GM21515 (cell line): ENCODE results near the gene AGAP1.

ENCODE experiments used
- ATAC-seq: cut with Tn5 transposase; IDR thresholded peaks from one replicate; pipeline ENCODE4 v1.9.1; 2021; ENCODE audit not compliant: unreplicated experiment

The AGAP1 gene

GRCh38 chr2:235626658-235627057 is 132.8 kb downstream of the AGAP1 start:
- no peak for ATAC-seq

GRCh38 chr2:235627682-235628081 is 133.8 kb downstream of the AGAP1 start:
- no peak for ATAC-seq

GRCh38 chr2:235630718-235631296 is 137.0 kb downstream of the AGAP1 start:
- ATAC-seq: no peak

DNA sequence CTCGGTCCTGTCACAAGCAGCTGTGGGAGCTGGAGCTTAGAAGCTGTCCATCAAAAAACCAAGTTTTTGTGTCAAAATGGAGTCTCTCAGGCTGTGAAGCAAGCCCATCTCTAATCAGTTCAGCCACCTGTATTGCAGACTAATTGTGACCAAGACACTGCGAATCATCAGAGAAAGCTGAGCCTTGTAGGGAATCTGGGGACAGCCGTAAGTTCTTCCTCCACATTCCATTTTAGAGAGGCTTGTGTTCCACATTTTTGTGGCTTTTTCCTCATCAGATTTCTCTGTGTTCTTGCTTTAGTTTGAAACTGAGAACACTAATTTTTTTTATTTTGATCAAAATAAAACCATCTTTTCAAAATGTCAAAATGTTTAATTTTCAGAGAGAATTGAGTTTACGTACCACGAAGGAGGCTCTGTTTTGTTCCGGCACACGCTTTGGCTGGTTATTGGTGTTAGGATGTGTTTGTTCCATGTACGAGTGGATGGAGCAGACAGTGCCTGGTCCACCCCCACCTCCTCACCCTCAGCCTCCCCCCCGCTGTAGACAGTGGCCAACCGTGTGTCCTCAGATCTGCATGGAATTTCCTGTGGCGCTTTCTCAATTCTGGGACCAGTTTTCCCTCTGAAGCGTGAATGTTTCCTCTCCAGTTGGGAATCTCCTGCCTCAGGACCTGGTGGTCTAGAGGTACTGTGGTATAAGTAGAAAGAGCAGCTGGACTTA is 140.8 kb downstream of the AGAP1 start:
- no peak for ATAC-seq

- ATAC-seq: no peak
Observed at GRCh38 chr2:235636546-235636945, 142.7 kb downstream of the AGAP1 start.

DNA sequence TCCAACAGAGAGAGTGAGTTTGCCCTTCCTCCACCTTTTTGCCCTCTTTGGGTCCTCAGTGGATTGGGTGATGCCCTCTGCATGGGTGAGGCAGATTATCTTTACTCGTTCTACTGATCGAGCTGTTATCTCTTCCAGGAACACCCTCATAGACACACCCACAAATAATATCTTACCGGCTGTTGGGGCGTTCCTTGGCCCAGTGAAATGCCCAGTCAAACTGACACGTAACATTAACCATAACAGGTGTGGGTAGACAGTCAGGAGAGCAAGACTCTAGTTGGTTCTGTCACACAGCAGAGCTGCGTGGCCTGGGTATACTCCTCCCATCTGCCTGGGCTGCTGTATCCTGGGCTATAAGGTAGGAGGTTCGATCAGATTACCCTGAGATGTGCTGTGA is 144.1 kb downstream of the AGAP1 start:
- ATAC-seq: no peak

GRCh38 chr2:235638541-235639427 is 144.9 kb downstream of the AGAP1 start:
- ATAC-seq: no peak

DNA sequence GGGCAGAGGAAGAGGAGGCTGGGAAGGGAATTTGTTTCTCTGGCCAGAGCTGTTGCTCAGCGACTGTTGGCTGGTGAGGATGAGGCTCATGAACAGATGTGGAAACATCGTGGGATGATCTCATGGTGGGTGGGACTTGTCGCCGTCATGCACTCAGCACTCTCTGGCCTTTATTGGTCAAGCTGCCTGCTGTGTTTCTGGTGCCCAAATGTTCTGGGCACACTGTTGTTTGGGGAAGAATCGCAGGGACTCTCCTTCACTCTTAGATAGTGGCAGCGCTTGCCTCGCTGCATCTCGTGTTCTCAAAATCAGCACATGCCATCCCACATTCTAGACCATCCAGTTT is 145.6 kb downstream of the AGAP1 start:
- ATAC-seq: no peak

DNA sequence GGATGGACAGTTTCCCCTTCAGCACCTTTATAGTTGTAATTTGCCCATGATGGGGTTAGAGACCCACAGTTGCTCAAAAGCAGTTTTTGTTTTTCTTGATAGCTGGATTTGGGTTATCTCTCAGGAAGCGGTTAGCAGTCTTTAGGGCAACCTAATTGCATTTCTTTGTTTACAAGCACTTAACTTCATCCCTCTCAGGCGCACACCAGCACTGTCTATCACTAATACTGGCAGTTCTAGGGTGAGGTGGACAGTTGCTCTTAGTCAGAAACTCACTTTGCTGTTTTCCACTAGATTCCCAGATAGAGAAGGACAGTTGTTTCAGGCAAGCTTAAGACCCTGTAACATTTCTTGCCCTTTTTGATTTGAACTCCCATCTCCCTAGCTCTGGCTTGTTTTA is 146.0 kb downstream of the AGAP1 start:
- ATAC-seq: no peak

- ATAC-seq: no peak
Observed at GRCh38 chr2:235640377-235640776, 146.5 kb downstream of the AGAP1 start.

DNA sequence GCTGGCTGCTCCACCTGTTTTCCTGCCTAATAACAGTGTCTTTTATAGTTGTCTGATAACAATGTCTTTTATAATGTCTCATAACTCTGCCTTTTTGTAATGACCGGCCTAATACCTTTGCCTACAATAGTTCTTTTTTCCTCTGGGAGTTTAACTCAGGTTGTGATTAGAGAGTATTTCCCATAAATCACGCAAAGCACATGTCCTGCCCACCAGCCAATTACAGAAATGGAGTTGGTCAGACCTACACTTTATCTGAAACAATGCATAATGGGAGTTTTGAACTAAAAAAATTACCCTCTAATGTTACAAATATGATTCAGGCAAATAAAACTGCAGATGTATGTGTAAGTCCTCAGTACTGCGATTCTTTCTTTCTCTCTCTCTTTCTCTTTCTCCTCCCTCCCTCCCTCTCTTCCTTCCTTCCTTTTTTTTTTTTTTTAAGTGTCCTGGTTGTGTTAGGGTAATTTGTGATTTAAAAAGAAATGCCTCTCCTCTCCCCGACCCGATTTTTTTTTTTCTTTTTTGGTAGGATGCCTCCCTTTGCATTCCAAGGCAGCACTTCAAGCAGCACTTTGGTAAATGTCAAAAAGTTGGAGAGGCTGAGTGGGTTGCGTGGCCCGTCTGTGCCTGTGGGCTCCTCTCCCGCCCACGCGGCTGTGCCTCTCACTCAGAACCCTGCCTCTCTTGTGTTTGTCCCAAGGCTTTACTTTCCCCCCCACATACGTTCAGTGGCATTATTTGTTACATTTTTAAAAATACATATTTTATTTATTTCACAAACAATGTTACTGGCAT is 147.3 kb downstream of the AGAP1 start:
- ATAC-seq: no peak

DNA sequence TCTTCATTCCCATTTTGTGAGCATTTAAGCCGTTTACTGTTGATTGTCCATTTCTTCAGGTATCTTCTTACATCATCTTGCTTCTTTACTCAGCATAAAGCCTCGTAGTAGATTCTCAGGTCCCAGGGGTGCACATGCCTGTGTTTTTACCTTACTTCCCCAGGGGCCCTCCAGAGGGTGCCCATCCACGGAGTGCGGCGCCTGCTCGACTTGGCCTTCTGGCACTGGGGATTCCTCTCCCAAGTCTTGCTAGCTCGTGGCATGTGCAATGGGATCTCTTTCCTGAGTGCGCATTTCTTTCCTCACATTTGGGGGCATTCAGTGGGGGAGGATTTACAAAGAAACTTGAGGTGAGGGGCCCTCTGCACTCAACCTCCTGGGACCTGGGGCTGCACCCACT is 148.1 kb downstream of the AGAP1 start:
- ATAC-seq: no peak

DNA sequence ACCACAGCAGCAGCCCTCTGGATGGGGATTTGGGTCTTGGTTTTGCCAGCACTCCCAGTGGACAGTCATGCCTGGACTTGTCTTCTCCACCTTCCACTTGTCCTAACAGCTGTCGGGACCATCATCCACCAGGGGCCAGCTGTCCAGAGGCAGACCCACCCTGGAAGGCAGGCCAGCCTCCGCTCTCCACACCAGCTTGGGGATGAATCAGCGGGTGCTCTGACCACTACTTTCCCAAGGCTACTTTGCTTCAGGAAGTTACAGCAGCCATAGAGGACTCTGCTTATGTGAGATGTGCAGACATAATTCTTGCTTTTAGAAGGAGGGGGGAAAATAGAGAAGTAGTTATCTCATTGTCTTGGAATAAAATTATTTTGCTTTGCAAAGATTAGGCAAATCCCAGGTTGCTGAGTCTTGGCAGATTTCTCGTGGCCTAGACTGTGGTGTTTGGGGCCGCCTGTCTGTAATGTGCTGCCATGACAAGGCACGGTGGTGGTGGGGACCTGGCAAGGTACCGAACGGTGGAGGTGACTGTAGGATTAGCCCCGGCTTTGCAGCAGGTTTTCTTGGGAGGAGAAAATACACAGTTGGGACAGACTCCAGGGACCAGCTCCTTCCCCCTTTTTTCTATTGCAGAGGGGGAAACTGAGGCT is 148.7 kb downstream of the AGAP1 start:
- ATAC-seq: no peak

- no peak for ATAC-seq
Observed at GRCh38 chr2:235643680-235644511, 150.1 kb downstream of the AGAP1 start.

DNA sequence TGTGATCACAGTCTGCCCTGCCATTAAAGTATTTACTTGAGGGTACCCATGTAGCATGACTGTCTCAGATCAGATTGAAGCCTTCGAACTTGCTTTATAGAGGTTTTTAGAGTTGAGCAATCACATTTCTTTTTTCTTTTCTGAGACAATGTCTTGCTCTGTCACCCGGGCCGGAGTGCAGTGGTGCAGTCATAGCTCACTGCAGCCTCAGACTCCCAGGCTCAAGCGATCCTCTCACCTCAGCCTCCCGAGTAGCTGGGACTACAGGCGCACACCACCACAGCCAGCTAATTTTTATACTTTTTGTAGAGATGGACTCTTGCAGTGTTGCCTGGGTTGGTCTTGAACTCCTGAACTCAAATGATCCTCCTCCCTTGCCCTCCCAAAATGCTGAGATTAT is 153.4 kb downstream of the AGAP1 start:
- no peak for ATAC-seq

GRCh38 chr2:235647877-235648276 is 154.0 kb downstream of the AGAP1 start:
- ATAC-seq: no peak

DNA sequence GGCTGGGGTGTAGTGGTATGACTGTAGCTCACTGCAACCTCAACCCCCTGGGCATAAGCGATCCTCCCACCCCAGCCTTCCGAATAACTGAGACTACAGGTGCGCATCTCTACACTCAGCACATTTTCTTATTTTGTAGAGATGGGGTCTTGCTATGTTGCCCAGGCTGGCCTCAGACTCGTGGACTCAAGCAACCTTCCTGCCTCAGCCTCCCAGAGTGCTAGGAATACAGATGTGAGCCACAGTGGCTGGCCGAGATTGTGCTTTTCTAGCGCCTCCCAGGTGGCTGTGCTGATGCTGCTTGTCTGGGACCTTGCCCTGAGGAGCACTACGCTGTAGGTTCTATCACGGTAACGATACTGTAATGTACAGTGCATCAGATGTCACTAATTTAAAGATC is 155.6 kb downstream of the AGAP1 start:
- ATAC-seq: no peak

GRCh38 chr2:235651643-235652042 is 157.8 kb downstream of the AGAP1 start:
- no peak for ATAC-seq

DNA sequence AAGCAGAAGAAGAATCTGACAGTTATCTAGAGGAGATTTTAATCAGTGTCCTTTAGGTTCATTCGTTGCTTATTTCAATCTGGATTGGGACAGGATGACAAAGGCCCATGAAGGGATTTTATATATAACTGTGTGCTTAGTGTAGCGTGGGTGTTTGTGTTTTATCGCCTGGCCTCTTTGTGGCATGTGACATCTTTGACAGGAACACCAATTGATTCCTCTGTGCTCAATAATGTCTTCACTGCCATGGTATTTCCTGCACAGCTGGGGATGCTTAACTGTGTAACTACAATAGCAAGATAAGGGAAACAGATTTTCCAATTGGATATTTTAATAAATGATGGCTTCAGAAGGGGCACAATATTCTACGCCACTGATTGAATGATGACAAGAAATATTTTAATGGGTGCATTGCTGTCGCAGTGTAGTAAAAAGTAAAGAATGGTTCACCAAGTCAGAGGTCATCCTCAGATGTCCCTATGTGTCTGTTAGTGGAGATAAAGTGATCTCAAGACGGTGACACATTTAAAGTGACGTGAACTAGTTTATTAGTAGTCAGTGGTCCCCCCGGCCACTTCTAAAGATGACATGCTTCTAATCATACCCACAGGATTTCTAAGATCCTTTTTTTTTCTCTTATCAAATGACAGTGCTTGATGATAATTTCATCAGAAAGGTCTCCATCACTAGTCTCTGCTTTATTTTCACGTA is 160.4 kb downstream of the AGAP1 start:
- no peak for ATAC-seq
